Skeletal muscle tissue (tissue), 4 donors: ENCODE measurements around the gene STAT3. TPM values are rescaled to one million over a fixed set of nuclear protein-coding genes. Genes with fewer than 3 reads are reported as not detected.

Experiments
- H3K27ac ChIP-seq: one replicate; pipeline ENCODE4 v1.7.0; 2013; ENCODE audit warnings: mild to moderate bottlenecking, low read depth, low read length, inconsistent platforms
- H3K27me3 ChIP-seq, 3 donors: one replicate each; pipeline ENCODE4 v1.7.0; 2013; ENCODE audit warnings: low read length in 3 of 3; ENCODE audit not compliant: control insufficient read depth in 3 of 3, insufficient read depth in 3 of 3
- H3K36me3 ChIP-seq, 3 donors: one replicate each; pipeline ENCODE4 v1.7.0; 2013; ENCODE audit warnings: low read length in 3 of 3; ENCODE audit not compliant: control insufficient read depth in 3 of 3, insufficient read depth in 3 of 3
- H3K4me1 ChIP-seq, 3 donors: one replicate each; pipeline ENCODE4 v1.7.0; 2013; ENCODE audit warnings: low read length in 3 of 3, mild to moderate bottlenecking in 3 of 3; ENCODE audit not compliant: control insufficient read depth in 3 of 3, insufficient read depth in 3 of 3
- H3K4me3 ChIP-seq, 3 donors: one replicate each; pipeline ENCODE4 v1.7.0; 2013; ENCODE audit warnings: low read length in 3 of 3
- H3K9ac ChIP-seq, 3 donors: one replicate each; pipeline ENCODE4 v1.7.0; 2013; ENCODE audit warnings: low read length in 3 of 3, mild to moderate bottlenecking in 3 of 3, moderate library complexity in 2 of 3, low read depth in 1 of 3
- H3K9me3 ChIP-seq, 3 donors: one replicate each; pipeline ENCODE4 v1.7.0; 2013; ENCODE audit warnings: low read length in 3 of 3; ENCODE audit not compliant: control insufficient read depth in 3 of 3
- total RNA-seq: library from RNA; depleted of rRNA; stranded (reverse); fragments of >200 nt; gene quantifications from one replicate; pipeline ENCODE4 v1.2.3, GENCODE V29; 2014
- donor health status: Osteomylitis.

The STAT3 gene
- total RNA-seq, 1 donor from 2014 or later, result 44.9 TPM

GRCh38 chr17:42312285-42313130, 75.7 kb downstream of the STAT3 start:
- no peaks in the 10 kb centered on the region for H3K9me3 ChIP-seq
- H3K36me3 ChIP-seq, result peaks cover 42 to 65% (median 48%) of the 10 kb centered on the region in 3 donors
- H3K27ac ChIP-seq, result peak overlapping the region; percentile 81
- peak overlapping the region in 2 of 3 donors; percentile 47 to 55 for H3K9ac ChIP-seq
- peak overlapping the region in 1 of 3 donors; percentile 52 for H3K4me3 ChIP-seq
- peaks cover 19 to 29% (median 25%) of the 10 kb centered on the region in 3 donors for H3K4me1 ChIP-seq
- no peaks in the 10 kb centered on the region for H3K27me3 ChIP-seq

DNA sequence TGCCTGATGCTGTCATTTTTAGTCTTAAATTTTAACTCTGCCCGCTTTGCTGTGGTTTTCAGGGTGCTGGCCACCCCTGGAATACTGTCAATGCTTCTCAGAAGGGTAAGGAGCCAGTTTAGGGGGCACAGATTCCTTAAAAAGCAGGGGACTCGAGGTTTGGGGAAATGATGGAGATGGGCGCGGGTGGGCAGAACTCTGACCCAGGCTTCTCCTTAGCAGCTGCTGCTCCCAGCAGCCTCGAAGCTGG, 76.3 kb downstream of the STAT3 start:
- H3K27me3 ChIP-seq, result no peaks in the 10 kb centered on the region
- H3K4me1 ChIP-seq, result peaks cover 19 to 29% (median 25%) of the 10 kb centered on the region in 3 donors
- H3K9me3 ChIP-seq, result no peaks in the 10 kb centered on the region
- H3K4me3 ChIP-seq, result peak overlapping the region in 1 of 3 donors; percentile 41
- H3K36me3 ChIP-seq, result peaks cover 45 to 65% (median 48%) of the 10 kb centered on the region in 3 donors
- H3K9ac ChIP-seq, result peak overlapping the region; percentile 47 to 68 (median 55)
- H3K27ac ChIP-seq, result peak overlapping the region; percentile 81

GRCh38 chr17:42311240-42312034, 76.8 kb downstream of the STAT3 start:
- Histone ChIP-seq H3K4me1 (peaks cover 19 to 29% (median 25%) of the 10 kb centered on the region in 3 donors), H3K9me3 (no peaks in the 10 kb centered on the region), H3K27ac (peak overlapping the region; percentile 81), H3K36me3 (peaks cover 44 to 63% (median 45%) of the 10 kb centered on the region in 3 donors), H3K4me3 (peak overlapping the region in 1 of 3 donors; percentile 41), H3K9ac (peak overlapping the region; percentile 47 to 69 (median 55)), H3K27me3 (no peaks in the 10 kb centered on the region)

DNA sequence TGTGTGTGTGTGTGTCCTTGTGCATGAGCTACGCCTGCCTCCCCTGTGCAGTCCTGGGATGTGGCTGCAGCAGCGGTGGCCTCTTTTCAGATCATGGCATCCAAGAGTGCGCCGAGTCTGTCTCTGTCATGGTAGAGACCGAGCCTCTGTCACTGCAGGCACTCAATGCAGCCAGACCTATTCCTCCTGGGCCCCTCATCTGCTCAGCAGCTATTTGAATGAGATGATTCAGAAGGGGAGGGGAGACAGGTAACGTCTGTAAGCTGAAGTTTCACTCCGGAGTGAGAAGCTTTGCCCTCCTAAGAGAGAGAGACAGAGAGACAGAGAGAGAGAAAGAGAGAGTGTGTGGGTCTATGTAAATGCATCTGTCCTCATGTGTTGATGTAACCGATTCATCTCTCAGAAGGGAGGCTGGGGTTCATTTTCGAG, 77.4 kb downstream of the STAT3 start:
- Histone ChIP-seq H3K27ac (peak overlapping the region; percentile 81), H3K27me3 (no peaks in the 10 kb centered on the region), H3K4me3 (no peak overlapping the region), H3K9me3 (no peaks in the 10 kb centered on the region), H3K4me1 (peaks cover 19 to 29% (median 25%) of the 10 kb centered on the region in 3 donors), H3K36me3 (peaks cover 42 to 64% (median 43%) of the 10 kb centered on the region in 3 donors), H3K9ac (peak overlapping the region; percentile 47 to 69 (median 48))

DNA sequence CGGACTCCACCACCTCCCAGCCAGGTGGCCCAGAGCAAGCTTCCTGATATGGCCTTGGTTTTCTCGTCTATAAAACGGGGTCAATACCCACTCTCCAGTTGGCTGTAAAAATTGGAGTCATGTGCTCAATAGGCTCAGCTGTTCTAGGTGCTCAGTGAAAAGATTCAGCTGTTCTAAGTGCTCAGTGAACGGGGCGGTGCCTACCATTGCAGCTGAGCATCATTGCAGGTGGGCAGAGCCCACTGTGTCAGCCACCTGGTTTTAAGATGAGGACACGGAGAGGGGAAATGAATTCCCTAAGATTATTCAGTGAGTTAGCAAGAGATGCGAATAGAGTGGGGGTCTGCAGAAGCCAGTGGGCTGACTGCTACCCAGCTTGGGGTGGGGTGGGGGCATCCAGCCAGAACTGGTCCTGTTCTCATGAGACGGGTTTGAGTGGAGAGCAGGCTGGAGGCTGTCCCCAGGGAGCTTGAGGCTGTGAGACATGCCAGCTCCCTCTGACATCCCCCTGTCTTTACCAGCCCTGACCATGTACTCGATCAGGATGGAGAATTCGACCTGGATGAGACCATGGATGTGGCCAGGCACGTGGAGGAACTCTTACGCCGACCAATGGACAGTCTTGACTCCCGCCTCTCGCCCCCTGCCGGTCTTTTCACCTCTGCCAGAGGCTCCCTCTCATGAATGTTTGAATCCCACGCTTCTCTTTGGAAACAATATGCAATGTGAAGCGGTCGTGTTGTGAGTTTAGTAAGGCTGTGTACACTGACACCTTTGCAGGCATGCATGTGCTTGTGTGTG, 78.1 kb downstream of the STAT3 start:
- H3K4me1 ChIP-seq, result peaks cover 19 to 29% (median 25%) of the 10 kb centered on the region in 3 donors
- H3K36me3 ChIP-seq, result peaks cover 36 to 61% (median 41%) of the 10 kb centered on the region in 3 donors
- peak overlapping the region in 2 of 3 donors; percentile 41 to 48 for H3K9ac ChIP-seq
- no peaks in the 10 kb centered on the region for H3K9me3 ChIP-seq
- no peak overlapping the region for H3K4me3 ChIP-seq
- H3K27ac ChIP-seq, result peak overlapping the region; percentile 81
- no peaks in the 10 kb centered on the region for H3K27me3 ChIP-seq

DNA sequence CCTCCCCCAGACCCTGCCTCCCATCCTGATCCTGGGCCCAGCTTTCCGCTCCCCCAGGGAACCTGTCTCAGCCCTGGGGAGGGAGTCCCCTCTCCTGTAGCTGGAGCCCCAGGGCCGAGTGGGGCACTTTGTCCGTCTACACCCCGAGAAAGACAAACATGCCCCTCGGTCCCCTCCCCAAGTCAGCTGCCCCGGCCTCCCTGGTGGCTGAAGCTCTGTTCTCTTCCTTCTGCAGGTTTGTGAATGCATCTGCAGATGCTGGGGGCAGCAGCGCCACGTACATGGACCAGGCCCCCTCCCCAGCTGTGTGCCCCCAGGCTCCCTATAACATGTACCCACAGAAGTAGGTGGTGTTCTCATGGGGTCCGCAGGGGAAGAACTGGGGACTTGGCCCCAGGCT, 79.1 kb downstream of the STAT3 start:
- Histone ChIP-seq H3K36me3 (peaks cover 37 to 67% (median 42%) of the 10 kb centered on the region in 3 donors), H3K9ac (no peak overlapping the region), H3K27me3 (no peaks in the 10 kb centered on the region), H3K9me3 (no peaks in the 10 kb centered on the region), H3K4me1 (peaks cover 19 to 29% (median 25%) of the 10 kb centered on the region in 3 donors), H3K4me3 (no peak overlapping the region), H3K27ac (no peak overlapping the region)

- H3K4me3 ChIP-seq, result no peak overlapping the region
- H3K9ac ChIP-seq, result no peak overlapping the region
- H3K9me3 ChIP-seq, result no peaks in the 10 kb centered on the region
- peaks cover 36 to 65% (median 42%) of the 10 kb centered on the region in 3 donors for H3K36me3 ChIP-seq
- H3K4me1 ChIP-seq, result peaks cover 19 to 29% (median 22%) of the 10 kb centered on the region in 3 donors
- no peaks in the 10 kb centered on the region for H3K27me3 ChIP-seq
- no peak overlapping the region for H3K27ac ChIP-seq
Observed at GRCh38 chr17:42308446-42308845, 79.8 kb downstream of the STAT3 start.

DNA sequence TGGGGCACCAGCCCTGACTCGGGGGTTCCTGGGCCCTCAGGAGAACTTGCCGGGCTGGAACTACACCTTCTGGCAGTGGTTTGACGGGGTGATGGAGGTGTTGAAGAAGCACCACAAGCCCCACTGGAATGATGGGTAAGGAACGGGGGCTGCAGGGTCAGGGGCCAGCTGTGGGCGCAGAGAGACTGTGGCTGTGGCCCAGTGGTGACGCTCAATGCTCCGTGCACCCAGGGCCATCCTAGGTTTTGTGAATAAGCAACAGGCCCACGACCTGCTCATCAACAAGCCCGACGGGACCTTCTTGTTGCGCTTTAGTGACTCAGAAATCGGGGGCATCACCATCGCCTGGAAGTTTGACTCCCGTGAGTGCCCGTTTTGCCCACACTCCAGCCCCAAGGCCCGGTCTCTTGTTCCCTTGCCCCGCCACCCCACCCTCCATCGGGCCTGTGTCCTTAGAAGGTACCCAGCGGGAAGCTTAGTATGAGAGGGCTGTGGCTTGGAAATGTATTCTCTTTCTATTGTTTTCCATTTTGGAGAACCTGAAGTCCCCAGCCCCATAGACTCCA, 80.8 kb downstream of the STAT3 start:
- Histone ChIP-seq H3K27me3 (no peaks in the 10 kb centered on the region), H3K27ac (no peak overlapping the region), H3K36me3 (peaks cover 39 to 63% (median 43%) of the 10 kb centered on the region in 3 donors), H3K4me3 (no peak overlapping the region), H3K4me1 (peaks cover 19 to 26% (median 19%) of the 10 kb centered on the region in 3 donors), H3K9me3 (no peaks in the 10 kb centered on the region), H3K9ac (no peak overlapping the region)

DNA sequence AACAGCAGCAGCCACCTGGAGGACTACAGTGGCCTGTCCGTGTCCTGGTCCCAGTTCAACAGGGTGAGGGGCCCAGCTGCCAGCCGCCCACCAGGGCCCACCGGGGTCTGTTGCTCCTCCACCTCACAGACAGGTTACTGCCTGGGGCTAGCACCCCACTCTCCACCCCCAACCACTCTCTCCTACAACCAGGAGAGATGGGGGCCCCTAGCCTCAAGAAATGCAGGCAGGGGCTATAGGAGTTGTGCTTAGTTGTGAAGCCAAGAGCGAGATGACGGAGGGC, 81.9 kb downstream of the STAT3 start:
- H3K27me3 ChIP-seq, result no peaks in the 10 kb centered on the region
- peaks cover 49 to 74% (median 54%) of the 10 kb centered on the region in 3 donors for H3K36me3 ChIP-seq
- H3K4me3 ChIP-seq, result no peak overlapping the region
- no peak overlapping the region for H3K9ac ChIP-seq
- H3K4me1 ChIP-seq, result peaks cover 8 to 16% (median 10%) of the 10 kb centered on the region in 3 donors
- H3K9me3 ChIP-seq, result no peaks in the 10 kb centered on the region
- no peak overlapping the region for H3K27ac ChIP-seq
